Stimulated activated CD4-positive, alpha-beta T cell treated with anti-CD3 and anti-CD28 coated beads, Interleukin-1b, Interleukin-23, amount 100 ng/mL, for 1 hour (primary cell): Measurements from ENCODE around the gene ACRBP.

ENCODE experiments used
- DNase-seq, 2 donors: peaks; one replicate each; pipeline ENCODE4 v3.0.0-alpha.2; 2020; ENCODE audit warnings: low read depth in 2 of 2

ACRBP gene

GRCh38 chr12:6646276-6647082 lies 753 bp downstream of the ACRBP start:
- DNase-seq, result no peak

GRCh38 chr12:6644903-6645302 lies 2.3 kb downstream of the ACRBP start:
- DNase-seq, result no peak

- DNase-seq, result no peak
Measured at GRCh38 chr12:6644257-6644596, 3.0 kb downstream of the ACRBP start.

- no peak for DNase-seq
Measured at GRCh38 chr12:6643569-6644256, 3.5 kb downstream of the ACRBP start.

- DNase-seq, result no peak
Measured at GRCh38 chr12:6641131-6641530, 6.1 kb downstream of the ACRBP start.

- no peak for DNase-seq
Measured at GRCh38 chr12:6640497-6640896, 6.7 kb downstream of the ACRBP start.

GRCh38 chr12:6639151-6639801 lies 8.0 kb downstream of the ACRBP start:
- DNase-seq, result no peak

GRCh38 chr12:6638305-6638704 lies 8.9 kb downstream of the ACRBP start:
- no peak for DNase-seq

- DNase-seq, result no peak
Measured at GRCh38 chr12:6635856-6636531, 11.2 kb downstream of the ACRBP start, which contains the start of gene LPAR5. Gene LPAR5, minus strand, starts transcription at chr12:6635959. Its CDS starts 14,711 bp downstream, at chr12:6621248.

- no peak for DNase-seq
Measured at GRCh38 chr12:6635375-6635855, 11.8 kb downstream of the ACRBP start.

GRCh38 chr12:6632026-6632983 lies 14.9 kb downstream of the ACRBP start:
- no peak for DNase-seq

GRCh38 chr12:6631549-6631961 lies 15.7 kb downstream of the ACRBP start:
- no peak for DNase-seq

GRCh38 chr12:6630736-6631135 lies 16.5 kb downstream of the ACRBP start:
- no peak for DNase-seq

- no peak for DNase-seq
Measured at GRCh38 chr12:6627616-6628015, 19.6 kb downstream of the ACRBP start.

- no peak for DNase-seq
Measured at GRCh38 chr12:6626654-6627283, 20.5 kb downstream of the ACRBP start.

- DNase-seq, result no peak
Measured at GRCh38 chr12:6620885-6621274, 26.4 kb downstream of the ACRBP start.

- DNase-seq, result no peak
Measured at GRCh38 chr12:6620137-6620884, 26.9 kb downstream of the ACRBP start.

GRCh38 chr12:6618483-6619225 lies 28.6 kb downstream of the ACRBP start:
- no peak for DNase-seq

GRCh38 chr12:6615802-6616201 lies 31.4 kb downstream of the ACRBP start:
- DNase-seq, result no peak
